GM12891 (cell line): Measurements from ENCODE around the gene DHRS7.

Experiments
- POLR2A ChIP-seq: IDR thresholded peaks from 2 replicates; pipeline ENCODE4 v1.6.1; 2011; ENCODE audit warnings: low read depth, low read length, control low read depth
- POLR2AphosphoS5 ChIP-seq: IDR thresholded peaks from 2 replicates; pipeline ENCODE4 v1.6.1; 2011; ENCODE audit warnings: low read depth, low read length, control low read depth
- SPI1 ChIP-seq: IDR thresholded peaks from 2 replicates; pipeline ENCODE4 v1.6.1; 2011; ENCODE audit warnings: low read depth, low read length, control low read depth
- TAF1 ChIP-seq: IDR thresholded peaks from 2 replicates; pipeline ENCODE4 v1.6.1; 2011; ENCODE audit warnings: low read depth, low read length, control low read depth

- TF ChIP-seq POLR2A (peak; percentile 51), TAF1 (peak; percentile 32), POLR2AphosphoS5 (peak; percentile 73), SPI1 (no peak)
Measured at GRCh38 chr14:60164712-60165546, at the start of gene DHRS7.
